Subcutaneous preadipocyte (primary cell): ENCODE data around the gene NIPAL1. TPM values are rescaled to one million over a fixed set of nuclear protein-coding genes. Genes with fewer than 3 reads are reported as not detected.

ENCODE experiments used
- total RNA-seq: library from RNA; depleted of rRNA; stranded (reverse); fragments of >200 nt; gene quantifications from 2 replicates; pipeline ENCODE4 v1.2.3, GENCODE V29; 2012

NIPAL1 gene
- total RNA-seq = under 0.01 and 0.20 TPM in 2 replicates

DNA sequence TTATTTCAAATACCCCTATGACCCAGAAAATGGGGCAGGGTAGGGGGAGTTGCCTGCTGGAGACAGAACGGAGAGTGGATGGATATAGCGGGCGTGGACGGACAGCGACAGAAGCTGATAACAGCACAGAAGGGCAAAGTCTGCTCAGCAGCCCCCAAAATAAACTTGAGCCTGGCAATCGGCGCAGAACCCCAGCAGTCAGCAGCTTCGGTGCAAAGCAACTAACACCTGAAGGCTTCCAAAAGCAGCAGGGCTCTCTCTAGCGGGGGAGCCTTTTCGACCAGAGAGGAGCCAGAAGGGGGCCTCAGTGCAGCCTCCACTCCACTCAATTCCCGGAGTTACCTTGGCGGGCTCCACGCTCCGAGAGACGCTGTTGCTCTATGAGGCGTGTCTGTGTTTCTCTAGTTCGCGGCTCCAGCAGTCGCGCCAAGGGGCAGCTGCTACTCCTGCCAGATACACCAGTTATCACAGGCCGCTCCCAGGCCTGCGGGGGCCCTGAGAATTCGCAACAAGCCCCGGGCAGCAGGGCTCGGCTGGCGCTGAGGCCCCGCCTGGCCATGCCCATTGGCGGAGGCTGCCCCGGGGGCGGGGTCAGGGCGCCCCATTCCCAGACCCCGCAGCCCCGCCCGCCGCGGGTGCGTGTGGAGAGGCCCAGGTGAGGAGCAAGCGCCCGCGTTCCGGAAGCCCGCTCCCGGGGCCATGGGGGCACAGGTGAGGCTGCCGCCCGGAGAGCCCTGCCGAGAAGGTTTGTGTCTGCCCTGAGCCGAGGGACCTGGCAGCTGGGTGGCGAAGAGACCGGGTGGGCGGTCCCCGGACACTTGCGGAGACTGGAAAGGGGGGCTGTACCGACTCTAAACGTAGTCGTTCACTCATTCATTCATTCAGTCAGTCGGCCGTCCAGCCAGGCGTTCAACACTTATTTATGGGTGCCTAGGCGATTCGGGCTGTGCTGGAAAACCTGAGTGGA is at the start of gene NIPAL1, which contains the start of gene CNGA1:
NIPAL1 (plus strand) TSS at position 632 of the 967 bp plus-strand sequence; CDS start at position 700, 68 bp downstream.
CNGA1 (minus strand) TSS at position 541 of the 967 bp plus-strand sequence. CDS start 63,992 bp downstream, outside the sequence.

Other genes starting within 250 kb of the NIPAL1 start
- under 0.01 and 0.73 TPM in 2 replicates for gene CORIN, start 178.7 kb upstream of the NIPAL1 start, total RNA-seq
- 7.3 and 8.6 TPM in 2 replicates for gene NFXL1, start 102.2 kb upstream of the NIPAL1 start, total RNA-seq
- not detected in 2 replicates for gene CNGA1, start 91 bp upstream of the NIPAL1 start, total RNA-seq
- 0.20 and 0.37 TPM in 2 replicates for gene TXK, start 117.5 kb downstream of the NIPAL1 start, total RNA-seq